Eye (tissue), 1 donor: ENCODE results near the gene OPN1SW.

ENCODE experiments used
- DNase-seq: peaks from one replicate; pipeline ENCODE4 v3.0.0-alpha.2; 2015

Gene OPN1SW

DNA sequence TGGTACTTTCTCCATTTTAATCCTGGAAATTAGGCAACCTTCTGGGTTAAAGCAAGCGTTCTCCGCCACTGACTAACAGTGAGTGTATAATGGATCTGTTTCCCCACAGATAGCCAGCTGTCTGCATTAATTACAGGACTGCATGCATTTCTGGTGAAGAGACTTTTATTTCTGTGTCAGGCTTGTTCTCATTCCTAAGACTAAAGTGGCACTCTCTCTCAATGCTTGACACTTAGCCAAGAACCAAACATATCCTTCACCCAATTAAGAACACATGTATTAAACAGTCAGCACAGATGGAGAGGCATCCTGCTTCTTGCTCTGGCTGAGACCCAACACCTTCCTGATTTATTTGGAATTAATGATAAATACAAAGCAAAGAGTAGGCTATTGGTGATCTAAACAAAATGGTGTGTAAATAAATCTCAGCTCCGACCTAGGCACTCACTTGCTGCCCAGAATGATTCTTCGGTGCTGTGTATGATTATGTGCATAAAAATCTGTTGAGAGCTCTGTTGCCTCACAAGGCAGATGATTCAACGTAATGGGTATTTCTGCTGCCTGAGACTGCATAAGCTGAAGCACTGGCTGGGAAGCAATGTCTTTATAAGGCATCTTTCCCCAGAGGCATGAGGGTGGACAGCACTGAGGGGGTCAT, 19.6 kb downstream of the OPN1SW start:
- DNase-seq = peak; percentile 37

GRCh38 chr7:128755075-128755818, 20.3 kb downstream of the OPN1SW start:
- no peak for DNase-seq

DNA sequence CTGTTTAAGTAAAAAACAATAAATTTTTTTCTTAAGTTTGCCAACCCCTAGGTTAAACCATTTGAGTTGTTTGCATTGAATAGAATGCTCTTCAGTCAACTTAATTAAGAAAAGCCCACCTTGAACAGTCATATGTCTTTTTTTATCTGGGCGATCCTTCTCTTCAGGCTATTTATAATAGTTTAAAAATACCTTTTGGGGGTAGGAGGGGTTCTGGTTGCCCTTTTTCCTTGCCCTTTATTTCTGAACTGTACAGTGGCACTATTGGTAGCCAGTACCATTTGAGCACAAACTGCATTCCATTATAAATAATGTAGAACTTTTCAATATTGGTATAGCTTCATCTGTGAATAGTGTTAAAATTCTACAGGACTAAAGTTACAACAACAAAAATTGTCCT, 23.3 kb downstream of the OPN1SW start:
- no peak for DNase-seq

GRCh38 chr7:128747327-128748079, 28.1 kb downstream of the OPN1SW start:
- DNase-seq = no peak

GRCh38 chr7:128745706-128746105, 29.9 kb downstream of the OPN1SW start:
- no peak for DNase-seq

DNA sequence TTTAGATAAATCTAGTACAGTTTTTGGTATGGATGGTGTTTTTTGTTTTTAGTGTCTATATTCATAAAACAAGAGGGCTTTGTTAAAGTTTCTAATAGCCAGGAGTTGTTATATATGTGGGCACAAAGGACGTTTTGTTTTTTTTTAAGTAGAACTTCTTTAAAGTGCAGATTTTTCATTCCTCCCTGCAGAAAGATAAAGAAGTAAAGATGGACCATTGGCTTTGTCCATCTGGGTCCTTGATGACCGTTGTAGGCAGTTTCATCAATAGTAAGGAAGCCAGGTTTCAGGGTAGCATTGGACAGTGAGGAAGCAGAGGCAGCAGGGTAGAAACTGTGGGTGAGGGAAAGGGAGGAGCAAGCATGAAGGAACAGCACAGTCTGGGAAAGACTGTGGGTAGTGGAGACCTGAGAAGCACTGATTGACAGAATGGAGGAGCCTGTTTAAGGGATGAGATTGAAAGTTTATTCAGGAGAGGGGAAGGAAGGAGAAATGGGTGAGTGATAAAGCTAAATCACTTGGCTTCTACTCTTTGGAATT, 31.2 kb downstream of the OPN1SW start:
- no peak for DNase-seq

- DNase-seq = no peak
Measured at GRCh38 chr7:128743112-128743772, 32.4 kb downstream of the OPN1SW start.

DNA sequence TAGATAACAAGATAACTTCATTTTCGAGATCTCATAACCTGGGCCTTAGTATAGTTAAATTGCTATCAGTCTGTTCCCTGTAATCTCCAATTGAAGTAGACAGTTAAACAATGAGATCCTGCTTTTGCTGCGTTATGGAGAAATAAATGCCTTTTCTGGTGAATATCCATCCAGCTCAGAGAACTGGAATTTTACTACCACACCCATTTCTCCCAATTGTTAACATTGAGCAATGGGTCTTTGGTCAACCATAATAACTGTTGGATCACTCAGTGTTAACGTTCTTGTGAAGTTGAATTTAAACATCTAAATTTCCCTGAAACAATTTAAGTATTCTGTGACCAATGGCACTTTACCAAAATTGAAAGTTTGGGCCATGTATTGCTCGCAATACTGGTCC, 33.4 kb downstream of the OPN1SW start:
- no peak for DNase-seq

- DNase-seq = no peak
Measured at GRCh38 chr7:128741491-128741890, 34.1 kb downstream of the OPN1SW start.

GRCh38 chr7:128740996-128741395, 34.6 kb downstream of the OPN1SW start:
- peak; percentile 31 for DNase-seq

DNA sequence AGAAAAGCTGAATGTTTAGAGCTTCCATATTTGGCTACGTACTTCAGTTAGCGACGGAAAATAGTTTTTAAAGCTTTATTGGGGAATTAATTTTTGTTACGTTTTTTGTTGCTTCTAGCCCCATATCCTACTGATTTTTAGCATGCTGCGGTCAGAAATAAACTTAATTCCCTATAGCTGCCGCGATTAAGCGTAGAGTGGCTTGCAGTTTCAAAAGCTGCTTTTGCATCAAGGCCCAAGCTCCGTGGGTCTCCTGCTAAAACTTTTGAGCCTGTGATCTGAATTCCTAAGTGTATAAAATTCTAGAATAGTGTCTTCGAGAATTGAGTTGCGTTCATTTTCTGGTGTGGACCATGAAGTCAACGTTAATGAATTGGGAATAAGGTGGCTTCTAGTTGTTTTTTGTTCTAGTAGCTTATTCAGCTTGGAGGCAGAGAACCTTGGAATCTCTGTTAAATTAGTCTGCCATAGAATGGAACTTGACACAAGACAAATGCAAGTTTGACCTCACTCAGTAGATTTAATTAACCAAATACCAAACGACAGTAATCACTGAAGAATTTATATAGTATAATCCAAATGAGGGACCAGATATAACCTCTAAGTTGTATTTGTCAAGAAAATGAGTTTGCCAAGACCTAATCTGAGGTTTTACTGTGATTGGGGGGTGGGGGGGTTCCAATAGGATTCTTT, 35.5 kb downstream of the OPN1SW start:
- peak; percentile 40 for DNase-seq

DNA sequence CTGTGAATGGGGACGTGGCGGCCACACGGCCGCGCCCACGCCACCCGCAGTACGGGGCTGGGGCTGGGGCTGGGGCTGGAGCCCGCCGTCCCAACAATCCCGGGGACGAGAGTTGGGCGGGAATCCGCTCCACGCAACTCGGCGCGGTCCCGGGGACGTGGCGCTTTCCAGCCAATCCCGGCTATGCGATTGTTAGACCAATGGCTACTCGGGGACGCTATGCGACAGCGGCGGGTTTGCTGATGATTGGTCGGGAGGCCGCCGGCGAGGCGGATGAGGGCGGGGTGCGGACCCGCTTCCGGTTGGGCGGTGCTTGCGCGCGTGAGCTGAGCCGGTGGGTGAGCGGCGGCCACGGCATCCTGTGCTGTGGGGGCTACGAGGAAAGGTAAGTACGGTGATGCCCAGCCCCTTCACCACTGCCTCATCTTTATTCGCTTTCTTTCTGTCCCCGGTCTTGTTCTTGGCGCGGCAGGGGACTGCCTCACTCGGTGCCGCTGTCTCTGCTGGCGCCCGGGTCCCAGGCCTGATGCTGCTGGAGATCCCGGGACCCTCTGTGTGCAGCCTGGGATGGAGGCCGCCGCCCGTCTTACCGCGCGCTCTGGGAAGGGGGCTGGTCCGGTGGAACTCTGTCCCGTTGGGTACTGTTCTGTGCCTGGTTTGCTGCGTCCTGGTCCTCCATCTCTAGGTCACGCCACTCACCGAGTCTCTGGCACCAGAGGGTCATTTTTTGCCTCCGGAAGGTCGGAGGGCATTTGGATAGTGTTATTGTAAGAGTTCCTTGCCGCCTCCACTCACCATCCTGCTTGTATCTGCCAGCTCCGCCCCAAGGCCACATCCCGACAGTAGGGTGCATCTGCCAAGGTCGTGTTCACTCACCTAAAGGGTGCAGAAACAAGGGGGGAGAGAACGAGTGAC, 36.3 kb downstream of the OPN1SW start, which contains the start of gene CALU:
Gene CALU (plus strand): TSS at position 312 of the 915 bp plus-strand sequence. CDS start 9,225 bp downstream, outside the sequence.
- peak; percentile 97 for DNase-seq

DNA sequence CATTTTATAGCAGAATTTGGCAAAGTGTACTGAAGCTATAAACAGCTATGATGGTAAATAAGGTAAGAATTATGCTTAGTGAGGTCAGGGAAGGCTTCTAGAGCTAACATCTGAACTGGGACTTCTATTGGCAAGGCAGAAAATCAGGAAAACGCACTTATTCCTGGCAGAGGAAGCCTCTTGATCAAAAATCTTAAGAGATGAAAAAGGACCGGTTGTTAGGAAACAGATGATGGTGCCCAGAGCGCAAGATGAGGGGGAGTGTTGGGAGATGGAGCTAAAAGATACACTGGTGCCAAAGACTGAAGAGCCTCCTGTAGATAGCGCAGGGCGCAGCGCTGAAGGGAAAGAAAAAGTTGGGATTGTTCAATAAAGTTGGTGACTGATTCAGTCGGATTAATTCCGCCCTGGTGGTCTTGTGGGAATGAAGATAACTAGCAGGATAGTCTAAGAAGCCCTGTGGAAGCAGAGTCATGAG, 37.0 kb downstream of the OPN1SW start:
- no peak for DNase-seq

DNA sequence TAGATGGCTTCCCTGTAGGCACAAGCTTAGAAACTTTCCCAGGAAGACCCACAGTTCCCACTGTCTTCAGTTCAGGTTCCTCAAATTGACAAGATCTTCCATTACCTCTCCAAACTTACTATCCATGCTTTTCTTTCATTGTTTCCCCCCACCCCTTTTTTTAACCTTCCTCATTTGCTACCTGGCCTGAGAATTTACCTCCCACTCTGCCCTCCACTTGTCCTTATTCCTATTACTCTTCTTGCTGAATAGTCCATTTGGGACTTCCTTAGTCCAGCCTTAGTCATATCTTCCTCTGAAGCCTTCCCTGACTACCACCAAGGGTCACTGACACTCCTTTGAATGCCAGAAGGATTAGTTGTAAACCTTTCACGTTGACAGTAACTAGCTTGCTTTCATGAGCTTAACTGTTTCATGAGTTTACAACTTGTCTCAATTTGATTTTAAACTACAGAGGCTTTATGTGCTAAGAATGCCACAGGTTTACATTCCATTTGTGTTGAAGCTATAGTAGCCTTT, 37.7 kb downstream of the OPN1SW start:
- no peak for DNase-seq

DNA sequence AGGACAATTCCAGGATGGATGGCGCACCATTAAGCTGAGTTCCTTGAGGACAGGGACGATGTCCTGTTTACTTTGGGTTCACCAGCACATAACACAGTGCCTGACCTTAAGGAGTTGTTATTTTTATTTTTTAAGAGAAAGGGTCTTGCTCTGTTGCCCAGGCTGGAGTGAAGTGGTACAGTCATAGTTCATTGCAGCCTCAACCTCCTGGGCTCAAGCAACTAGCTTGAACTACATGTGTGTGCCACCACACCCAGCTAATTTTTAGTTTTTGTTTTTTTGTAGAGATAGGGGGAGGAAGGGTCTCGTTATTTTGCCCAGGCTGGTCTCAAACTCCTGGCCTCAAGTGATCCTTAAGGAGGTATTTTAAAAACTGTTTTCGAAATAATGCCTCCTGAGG, 38.2 kb downstream of the OPN1SW start:
- DNase-seq = no peak

DNA sequence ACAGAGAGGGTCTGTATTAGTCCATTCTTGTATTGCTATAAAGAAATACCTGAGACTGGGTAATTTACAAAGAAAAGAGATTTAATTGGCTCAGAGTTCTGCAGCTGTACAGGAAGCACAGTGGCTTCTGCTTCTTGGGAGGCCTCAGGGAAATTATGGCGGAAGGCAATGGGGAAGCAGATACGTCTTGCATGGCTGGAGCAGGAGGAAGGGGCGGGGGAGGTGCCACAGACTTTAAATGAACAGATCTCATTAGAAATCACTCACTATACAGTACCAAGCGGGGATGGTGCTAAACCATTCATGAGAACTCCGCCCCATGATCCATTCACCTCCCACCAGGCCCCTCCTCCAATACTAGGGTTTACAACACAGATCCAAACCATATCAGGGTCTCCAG, 40.2 kb downstream of the OPN1SW start:
- DNase-seq = no peak

- DNase-seq = no peak
Measured at GRCh38 chr7:128734890-128735289, 40.7 kb downstream of the OPN1SW start.

DNA sequence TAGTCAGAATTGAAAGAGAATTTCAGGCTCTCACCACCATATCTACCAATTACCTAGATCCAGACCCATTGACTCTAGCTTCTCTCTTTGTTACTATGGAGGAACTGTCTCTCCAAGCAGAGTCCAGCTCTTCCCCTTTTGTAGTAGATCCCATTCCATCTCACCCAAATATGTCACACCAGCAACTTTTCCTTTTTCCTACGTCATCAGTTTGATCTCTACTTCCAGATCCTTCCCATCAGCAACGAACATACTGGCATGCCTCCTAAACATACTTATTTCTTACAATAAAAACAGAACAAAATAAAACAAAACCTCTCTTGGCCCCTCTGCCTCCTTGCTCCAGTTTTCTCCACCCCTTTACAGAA, 42.3 kb downstream of the OPN1SW start:
- no peak for DNase-seq

GRCh38 chr7:128732521-128733277, 42.9 kb downstream of the OPN1SW start:
- DNase-seq = no peak

DNA sequence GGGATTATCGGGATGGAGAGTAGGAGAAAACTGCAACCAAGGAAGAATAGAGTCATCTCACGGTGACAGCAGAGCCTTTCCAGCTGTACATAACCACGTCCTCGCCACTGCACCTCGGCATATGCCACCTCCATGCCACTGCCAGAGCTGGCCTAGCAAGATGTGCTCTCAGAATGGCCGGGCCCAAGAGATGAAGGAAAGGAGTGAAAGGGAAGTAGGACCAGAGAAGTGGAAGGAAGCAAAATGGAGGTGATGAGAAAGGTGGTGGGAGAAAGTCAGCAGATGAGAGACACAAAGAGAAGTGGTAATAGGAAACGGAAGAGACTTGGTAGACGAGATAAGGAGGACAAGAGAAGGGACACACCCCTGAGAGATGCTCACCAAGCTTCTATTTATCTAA, 44.4 kb downstream of the OPN1SW start:
- no peak for DNase-seq
